A549 (cell line): ENCODE data around the gene MGME1. TPM values are rescaled to one million over a fixed set of nuclear protein-coding genes. Genes with fewer than 3 reads are reported as not detected.
A peak's percentile ranks its signal among the peaks of the same experiment; 100 is the strongest.

ENCODE experiments used
- ATAC-seq, 2 experiments: fragments of 200-7000 bp in 1 of 2; fragments of >200 bp in 1 of 2; cut with Nextera tagmentation in 1 of 2; cut with Tn5 transposase in 1 of 2; 3 replicates each; pipeline versions ENCODE4 v1.8.0 to v1.9.1; 2018 to 2020; ENCODE audit warnings: mild to moderate bottlenecking in 1 of 2, moderate library complexity in 1 of 2
- CTCF ChIA-PET: fragments of 300-600 bp; sonication (Branson Sonifier 250); formaldehyde crosslinking; extraction: SDS; loops from one replicate; lab custom pipeline; 2021; ENCODE audit warnings: antibody characterized with exemption, inconsistent platforms; lab: Yijun Ruan, JAX
- POLR2A ChIA-PET: fragments of 350-600 bp; formaldehyde crosslinking; extraction: SDS; loops from one replicate; lab custom pipeline; 2021; ENCODE audit warnings: antibody characterized with exemption, inconsistent platforms; lab: Yijun Ruan, JAX
- DNase-seq, 2 experiments: peaks; one replicate each; pipeline versions ENCODE4 v3.0.0 to v3.0.0-alpha.2; 2011 to 2016; ENCODE audit warnings: low read depth in 1 of 2, low spot score in 1 of 2
- FAIRE-seq: peaks from 2 replicates; lab custom pipeline; 2011; peaks lifted over from hg19 to GRCh38; lab: Jason Lieb, UNC
- H3K27ac ChIP-seq, 2 experiments: fragments of >200 bp; sonication (Bioruptor Twin); formaldehyde crosslinking; 3 replicates each; pipeline ENCODE4 v1.5.1; 2016 to 2017
- H3K4me1 ChIP-seq: fragments of >200 bp; sonication (Bioruptor Twin); formaldehyde crosslinking; 3 replicates; pipeline ENCODE4 v1.6.1; 2016
- H3K4me2 ChIP-seq: fragments of >200 bp; sonication (Bioruptor Twin); formaldehyde crosslinking; 3 replicates; pipeline ENCODE4 v1.6.1; 2016
- H3K4me3 ChIP-seq: fragments of >200 bp; sonication (Bioruptor Twin); formaldehyde crosslinking; 3 replicates; pipeline ENCODE4 v1.5.1; 2016
- H3K9me3 ChIP-seq: fragments of >200 bp; sonication (Bioruptor Twin); formaldehyde crosslinking; 3 replicates; pipeline ENCODE4 v1.6.1; 2016
- CEBPB ChIP-seq, 2 experiments: fragments of >200 bp in 1 of 2; sonication (Bioruptor Twin) in 1 of 2; formaldehyde crosslinking in 1 of 2; IDR thresholded peaks; 2 replicates each; pipeline ENCODE4 v1.6.1; 2012 to 2016
- CHD4 ChIP-seq: fragments of 200-600 bp; sonication (generic); IDR thresholded peaks from 2 replicates; pipeline ENCODE4 v1.6.1; 2016; ENCODE audit warnings: antibody characterized with exemption, mild to moderate bottlenecking, borderline replicate concordance
- EHMT2 ChIP-seq: fragments of 200-600 bp; sonication (generic); IDR thresholded peaks from 2 replicates; pipeline ENCODE4 v1.6.1; 2016; ENCODE audit warnings: antibody characterized with exemption, low read depth, mild to moderate bottlenecking, moderate library complexity
- EP300 ChIP-seq, 2 experiments: fragments of >200 bp; sonication (Bioruptor Twin); formaldehyde crosslinking; IDR thresholded peaks; 2 replicates in 1 of 2; 3 replicates in 1 of 2; pipeline ENCODE4 v1.6.1; 2016 to 2017
- FOXS1 ChIP-seq: fragments of 250-450 bp; sonication (Bioruptor Pico); IDR thresholded peaks from 2 replicates; pipeline ENCODE4 v1.5.0; 2020; ENCODE audit warnings: mild to moderate bottlenecking, moderate library complexity
- HES2 ChIP-seq: fragments of >200 bp; sonication (Bioruptor Twin); formaldehyde crosslinking; IDR thresholded peaks from 2 replicates; pipeline ENCODE4 v1.6.1; 2016
- HOXA7 ChIP-seq: fragments of 250-450 bp; sonication (Bioruptor Pico); IDR thresholded peaks from 2 replicates; pipeline ENCODE4 v1.5.0; 2020; ENCODE audit warnings: mild to moderate bottlenecking, moderate library complexity
- HOXB5 ChIP-seq: fragments of 250-450 bp; sonication (Bioruptor Pico); IDR thresholded peaks from 2 replicates; pipeline ENCODE4 v1.5.0; 2020; ENCODE audit warnings: mild to moderate bottlenecking, moderate library complexity
- JUN ChIP-seq, 2 experiments: fragments of >200 bp; sonication (Bioruptor Twin); formaldehyde crosslinking; IDR thresholded peaks; 2 replicates in 1 of 2; 3 replicates in 1 of 2; pipeline ENCODE4 v1.6.1; 2016 to 2017
- JUNB ChIP-seq: fragments of >200 bp; sonication (Bioruptor Twin); formaldehyde crosslinking; IDR thresholded peaks from 2 replicates; pipeline ENCODE4 v1.6.1; 2016
- KDM5A ChIP-seq: fragments of 200-600 bp; sonication (generic); IDR thresholded peaks from 2 replicates; pipeline ENCODE4 v1.6.1; 2016; ENCODE audit warnings: antibody characterized with exemption, mild to moderate bottlenecking
- NFE2L2 ChIP-seq: fragments of 150-350 bp; conservative IDR thresholded peaks from 2 replicates; pipeline ENCODE4 v1.6.1; 2014; ENCODE audit warnings: low read length
- PBX3 ChIP-seq: IDR thresholded peaks from 2 replicates; pipeline ENCODE4 v1.6.1; 2012
- POLR2A ChIP-seq: IDR thresholded peaks from 2 replicates; pipeline ENCODE4 v1.6.1; 2012; ENCODE audit warnings: mild to moderate bottlenecking, low read length
- RAD21 ChIP-seq, 2 experiments: fragments of >200 bp in 1 of 2; sonication (Bioruptor Twin) in 1 of 2; formaldehyde crosslinking in 1 of 2; IDR thresholded peaks in 1 of 2; conservative IDR thresholded peaks in 1 of 2; 2 replicates in 1 of 2; 3 replicates in 1 of 2; pipeline ENCODE4 v1.6.1; 2012 to 2018; ENCODE audit warnings: inconsistent platforms in 1 of 2
- RCOR1 ChIP-seq: fragments of 150-350 bp; IDR thresholded peaks from 2 replicates; pipeline ENCODE4 v1.6.1; 2014; ENCODE audit warnings: antibody characterized with exemption, low read length, low read depth
- RFX5 ChIP-seq: fragments of 450-650 bp; IDR thresholded peaks from 2 replicates; pipeline ENCODE4 v1.7.1; 2014; ENCODE audit warnings: antibody characterized with exemption, mild to moderate bottlenecking, moderate library complexity
- TP53 ChIP-seq: fragments of 250-450 bp; sonication (Bioruptor Pico); IDR thresholded peaks from 2 replicates; pipeline ENCODE4 v1.5.0; 2021; ENCODE audit warnings: mild to moderate bottlenecking, moderate library complexity
- WGBS: methylation state at CpG from one replicate; pipeline ENCODE4 v1.1.6; 2017; ENCODE audit errors: missing lambda C conversion rate; 5-methylcytosine and 5-hydroxymethylcytosine counted together
- polyA plus RNA-seq, 4 experiments: library from polyadenylated mRNA; depleted of rRNA in 3 of 4; stranded (reverse); fragments of >200 nt; fragmentation: RNase III in 1 of 4; extraction: RNeasy Plus Mini Kit Qiagen cat#74134 plus additional on column Dnase treatment in 1 of 4; gene quantifications; 2 replicates in 3 of 4; 3 replicates in 1 of 4; pipeline ENCODE4 v1.2.3, GENCODE V29; 2011 to 2017
- TF ChIP-seq, protein P1 (sequence below): fragments of 200-600 bp; sonication (generic); IDR thresholded peaks from 2 replicates; pipeline ENCODE4 v1.6.1; 2016; ENCODE audit warnings: antibody characterized with exemption, mild to moderate bottlenecking, moderate library complexity

MGME1 gene
- polyA plus RNA-seq, 2 of the 4 experiments (the other 2 are of a cell fraction) = 46.6 to 47.9 TPM

GRCh38 chr20:17943343-17943742 lies 25.5 kb upstream of the MGME1 start:
- no peaks in the 10 kb centered on the region for H3K9me3 ChIP-seq
- WGBS = 74% methylated on average over 3 of the region's 3 CpGs
- H3K4me3 ChIP-seq = no peak overlapping the region
- CTCF ChIA-PET = interaction anchor here (1.1 to 3.0 kb wide), 2 partner anchors 16 to 22 kb away, joined by 4 to 11 read pairs; no protein-coding TSS in a partner anchor
- H3K27ac ChIP-seq = no peak overlapping the region
- TF ChIP-seq JUN (IDR thresholded peaks at IDR 0.05) = 0 out of 5 replicates have a peak, but pooled peaks of 1 of the 2 experiments have one; percentile 13
- TF ChIP-seq FOXS1 = no peak
- TF ChIP-seq, all 56 proteins: peak for 1
- ATAC-seq (no peak), DNase-seq (no peak), FAIRE-seq (no peak)
- POLR2A ChIA-PET = no interaction called here
- Histone ChIP-seq H3K4me1 (no peaks in the 10 kb centered on the region), H3K4me2 (no peak overlapping the region)

DNA sequence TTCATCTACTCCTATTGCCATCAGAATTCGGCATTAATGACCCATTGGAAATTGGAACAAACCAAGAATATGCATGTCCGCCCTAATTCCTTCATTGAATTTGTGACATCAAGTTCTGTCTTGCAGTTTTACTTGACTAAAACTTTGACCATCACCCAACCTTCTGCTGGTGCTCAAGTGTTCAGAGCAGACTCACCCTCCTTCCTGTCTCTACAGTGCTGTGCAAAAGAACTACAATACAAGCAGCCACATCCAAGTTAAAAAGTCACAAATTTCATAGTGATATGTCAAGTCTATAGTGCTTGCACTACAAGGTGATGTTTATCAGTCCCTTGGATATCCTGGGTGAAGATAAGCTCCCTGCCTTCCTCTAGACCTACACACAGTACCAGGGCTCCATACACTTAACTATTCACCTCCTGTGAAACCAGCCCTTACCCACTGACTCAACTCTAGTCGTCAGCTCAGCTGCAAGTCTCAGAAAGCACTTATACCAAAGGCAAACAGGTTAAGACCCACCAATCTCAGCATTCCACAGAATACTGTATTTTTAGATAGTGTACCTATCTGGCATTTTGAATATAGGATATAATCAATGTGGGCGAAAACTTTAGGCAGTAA lies 23.9 kb upstream of the MGME1 start:
- ChIA-PET CTCF (interaction anchor here (1.0 to 3.0 kb wide), 5 partner anchors 8 to 264 kb away, joined by 3 to 11 read pairs (median 3); no protein-coding TSS in a partner anchor), POLR2A (no interaction called here)
- DNase-seq (no peak), ATAC-seq (no peak)
- Histone ChIP-seq H3K4me3 (no peak overlapping the region), H3K4me1 (no peaks in the 10 kb centered on the region), H3K9me3 (no peaks in the 10 kb centered on the region), H3K4me2 (no peak overlapping the region)
- 84% methylated on average over 4 of the region's 4 CpGs for WGBS
- TF ChIP-seq HOXA7 (CRISPR knock-in tag) (no peak), NFE2L2 (no peak), JUNB (no peak), HOXB5 (CRISPR knock-in tag) (no peak), EP300 (IDR thresholded peaks at IDR 0.05) (no peak), POLR2A (no peak), PBX3 (no peak), RFX5 (no peak), KDM5A (no peak), TP53 (CRISPR knock-in tag) (no peak)
- TF ChIP-seq, protein P1, sequence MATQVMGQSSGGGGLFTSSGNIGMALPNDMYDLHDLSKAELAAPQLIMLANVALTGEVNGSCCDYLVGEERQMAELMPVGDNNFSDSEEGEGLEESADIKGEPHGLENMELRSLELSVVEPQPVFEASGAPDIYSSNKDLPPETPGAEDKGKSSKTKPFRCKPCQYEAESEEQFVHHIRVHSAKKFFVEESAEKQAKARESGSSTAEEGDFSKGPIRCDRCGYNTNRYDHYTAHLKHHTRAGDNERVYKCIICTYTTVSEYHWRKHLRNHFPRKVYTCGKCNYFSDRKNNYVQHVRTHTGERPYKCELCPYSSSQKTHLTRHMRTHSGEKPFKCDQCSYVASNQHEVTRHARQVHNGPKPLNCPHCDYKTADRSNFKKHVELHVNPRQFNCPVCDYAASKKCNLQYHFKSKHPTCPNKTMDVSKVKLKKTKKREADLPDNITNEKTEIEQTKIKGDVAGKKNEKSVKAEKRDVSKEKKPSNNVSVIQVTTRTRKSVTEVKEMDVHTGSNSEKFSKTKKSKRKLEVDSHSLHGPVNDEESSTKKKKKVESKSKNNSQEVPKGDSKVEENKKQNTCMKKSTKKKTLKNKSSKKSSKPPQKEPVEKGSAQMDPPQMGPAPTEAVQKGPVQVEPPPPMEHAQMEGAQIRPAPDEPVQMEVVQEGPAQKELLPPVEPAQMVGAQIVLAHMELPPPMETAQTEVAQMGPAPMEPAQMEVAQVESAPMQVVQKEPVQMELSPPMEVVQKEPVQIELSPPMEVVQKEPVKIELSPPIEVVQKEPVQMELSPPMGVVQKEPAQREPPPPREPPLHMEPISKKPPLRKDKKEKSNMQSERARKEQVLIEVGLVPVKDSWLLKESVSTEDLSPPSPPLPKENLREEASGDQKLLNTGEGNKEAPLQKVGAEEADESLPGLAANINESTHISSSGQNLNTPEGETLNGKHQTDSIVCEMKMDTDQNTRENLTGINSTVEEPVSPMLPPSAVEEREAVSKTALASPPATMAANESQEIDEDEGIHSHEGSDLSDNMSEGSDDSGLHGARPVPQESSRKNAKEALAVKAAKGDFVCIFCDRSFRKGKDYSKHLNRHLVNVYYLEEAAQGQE = no peak
- TF ChIP-seq, all 56 proteins: peak for 0
- FAIRE-seq = no peak
- H3K27ac ChIP-seq = no peak overlapping the region

DNA sequence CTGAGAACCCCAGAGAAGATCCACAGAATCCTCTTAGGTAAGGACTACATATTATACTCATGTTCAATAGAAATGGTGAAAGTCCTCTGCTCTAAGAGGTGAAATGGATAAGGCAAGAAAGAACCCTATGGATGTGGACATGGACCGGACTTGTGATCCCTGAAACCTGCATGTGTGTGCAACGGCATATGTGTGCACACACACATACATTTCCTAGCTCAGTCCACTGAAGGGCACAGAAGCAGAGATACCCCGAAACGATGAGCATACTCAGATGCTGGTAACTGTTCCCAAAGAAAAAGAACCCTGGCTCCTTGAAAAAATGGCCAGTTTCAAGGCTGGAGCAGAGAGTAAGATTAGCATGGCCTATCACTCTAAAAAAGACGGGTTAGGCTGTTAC lies 22.8 kb upstream of the MGME1 start:
- no peak for FAIRE-seq
- H3K27ac ChIP-seq = no peak overlapping the region
- ATAC-seq = no peak
- H3K4me2 ChIP-seq = no peak overlapping the region
- ChIA-PET POLR2A (no interaction called here), CTCF (interaction anchor here (0.6 to 3.0 kb wide), 6 partner anchors 10 to 1345 kb away, joined by 3 to 11 read pairs (median 4); partner anchors contain the start of gene RRBP1)
- no peak for DNase-seq
- no peak overlapping the region for H3K4me3 ChIP-seq
- TF ChIP-seq POLR2A (no peak), EP300 (IDR thresholded peaks at IDR 0.05) (no peak), RAD21 (conservative IDR thresholded peaks at IDR 0.05 in 1 of 2, IDR thresholded peaks at IDR 0.05 in 1 of 2) (no peak), CHD4 (no peak), CEBPB (IDR thresholded peaks at IDR 0.05) (no peak), EHMT2 (no peak), HES2 (no peak), RCOR1 (no peak)
- WGBS = 93% methylated on average over 5 of the region's 5 CpGs
- no peaks in the 10 kb centered on the region for H3K9me3 ChIP-seq
- no peaks in the 10 kb centered on the region for H3K4me1 ChIP-seq
